IPS DF 4.7 (cell line): ENCODE measurements around the gene GALNT9.
"Not testable (repeated sequence)": the region's sequence is repeated elsewhere in the genome, so short reads cannot be mapped to it uniquely, and the experiment has no call there.

ENCODE experiments used
- DNase-seq: peaks from one replicate; pipeline ENCODE4 v3.0.0-alpha.2; 2013; ENCODE audit warnings: low spot score; ENCODE audit errors: extremely low read depth

Gene GALNT9

DNA sequence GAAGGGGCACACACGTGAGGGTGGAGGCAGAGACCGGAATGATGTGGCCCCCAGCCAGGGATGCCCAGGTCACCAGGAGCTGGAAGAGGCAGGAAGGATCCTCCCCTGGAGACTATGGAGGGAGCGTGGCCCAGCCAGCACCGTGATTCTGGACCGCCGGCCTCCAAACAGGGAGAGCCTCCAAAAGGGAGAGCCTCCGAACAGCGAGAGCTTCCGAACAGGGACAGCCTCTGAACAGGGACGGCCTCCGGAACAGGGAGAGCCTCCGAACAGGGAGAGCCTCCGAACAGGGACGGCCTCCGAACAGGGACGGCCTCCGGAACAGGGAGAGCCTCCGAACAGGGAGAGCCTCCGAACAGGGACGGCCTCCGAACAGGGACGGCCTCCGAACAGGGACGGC lies 33.8 kb downstream of the GALNT9 start:
- not testable (repeated sequence) for DNase-seq

- no peak for DNase-seq
Measured at GRCh38 chr12:132295101-132295526, 34.3 kb downstream of the GALNT9 start.

DNA sequence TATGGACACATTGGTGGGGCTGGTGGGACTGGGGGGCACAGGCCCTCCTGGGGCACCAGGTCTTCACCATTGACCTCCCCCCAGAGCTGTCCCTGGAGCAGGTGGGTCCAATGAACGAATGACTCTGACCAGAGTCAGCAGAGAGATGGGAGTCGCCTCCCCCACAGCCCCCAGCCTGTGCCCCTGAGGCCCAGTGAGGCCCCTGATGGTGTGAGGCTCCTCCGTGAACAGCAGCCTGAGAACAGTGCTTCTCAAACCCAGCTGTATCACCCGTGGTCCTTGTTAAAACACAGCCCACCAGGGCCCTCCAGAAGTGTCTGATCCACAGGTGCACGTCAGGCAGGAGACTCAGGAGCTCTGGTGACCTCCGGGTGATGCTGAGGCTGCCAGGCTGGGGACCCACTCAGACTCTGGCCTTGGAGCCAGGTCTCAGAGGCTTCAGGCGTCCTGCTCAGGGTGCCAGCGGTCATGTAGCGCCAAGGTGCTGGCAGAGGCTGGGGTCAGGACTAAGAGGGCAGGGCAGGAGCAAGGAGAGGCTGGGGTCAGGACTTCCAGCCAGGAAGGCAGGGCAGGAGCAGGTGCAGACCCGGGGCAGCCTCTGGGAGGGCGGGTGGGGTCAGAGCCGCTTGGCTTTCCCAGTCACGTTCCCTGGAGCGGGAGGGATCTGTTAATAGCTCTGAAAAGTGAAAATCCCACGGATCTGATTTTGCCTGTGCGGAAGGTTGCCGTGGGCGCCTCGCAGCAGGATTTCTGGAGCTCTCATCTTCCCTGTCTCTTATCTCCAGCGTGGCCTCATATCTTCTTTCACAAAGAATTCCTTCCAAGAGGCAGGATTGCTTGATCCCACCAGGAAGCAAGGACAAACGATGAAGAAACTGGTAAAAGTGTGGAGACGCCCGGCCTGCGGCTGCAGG lies 35.0 kb downstream of the GALNT9 start:
- DNase-seq = no peak

- DNase-seq = no peak
Measured at GRCh38 chr12:132292328-132293319, 36.8 kb downstream of the GALNT9 start.

DNA sequence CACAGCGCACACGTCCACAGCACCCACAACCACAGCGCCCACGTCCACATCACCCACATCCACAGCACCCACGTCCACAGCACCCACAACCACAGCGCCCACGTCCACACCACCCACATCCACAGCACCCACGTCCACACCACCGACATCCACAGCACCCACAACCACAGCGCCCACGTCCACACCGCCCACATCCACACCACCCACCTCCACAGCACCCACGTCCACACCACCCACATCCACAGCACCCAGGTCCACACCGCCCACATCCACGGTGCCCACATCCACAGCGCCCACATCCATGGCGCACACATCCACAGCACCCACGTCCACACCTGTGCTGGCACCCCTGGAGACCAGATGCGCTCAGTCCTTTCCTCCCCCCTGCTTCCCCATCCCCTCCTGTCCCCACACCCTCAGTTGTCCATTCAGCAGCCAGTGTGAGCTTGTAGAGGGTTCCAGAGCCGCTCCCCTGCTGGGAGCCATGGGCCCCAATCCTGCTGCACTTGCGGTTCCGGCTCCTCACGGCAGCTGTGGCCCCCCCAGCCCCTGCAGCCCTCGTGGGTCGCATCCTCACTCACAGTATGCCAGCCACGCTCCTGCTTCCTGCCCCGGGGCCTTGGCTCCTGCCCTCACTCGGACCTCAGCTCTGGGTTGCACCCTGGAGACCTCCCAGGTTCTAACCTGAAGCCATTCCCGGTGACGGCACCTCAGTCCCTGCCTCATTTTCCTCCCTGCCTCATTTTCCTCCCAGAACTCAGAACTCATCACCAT lies 37.8 kb downstream of the GALNT9 start:
- no peak for DNase-seq

DNA sequence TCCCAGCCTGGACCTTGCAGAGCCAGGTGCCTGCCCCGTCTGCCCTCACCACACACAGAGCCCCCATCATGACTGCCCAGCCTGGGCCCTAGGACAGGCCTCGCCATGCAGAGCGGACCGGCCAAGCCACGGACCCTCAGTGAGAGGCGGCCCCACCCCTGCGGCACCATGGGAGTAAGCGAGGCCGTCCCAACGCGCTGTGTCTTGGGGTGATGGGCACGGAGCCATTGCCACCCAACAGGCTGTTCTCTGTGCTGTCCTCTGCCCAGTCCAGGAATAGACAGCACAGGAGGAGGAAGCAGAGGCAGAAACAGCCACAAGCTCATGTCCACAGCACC lies 39.2 kb downstream of the GALNT9 start:
- no peak for DNase-seq

- DNase-seq = no peak
Measured at GRCh38 chr12:132289356-132290202, 39.8 kb downstream of the GALNT9 start.

GRCh38 chr12:132288516-132289215 lies 40.7 kb downstream of the GALNT9 start:
- no peak for DNase-seq

GRCh38 chr12:132287391-132288238 lies 41.8 kb downstream of the GALNT9 start:
- DNase-seq = no peak

DNA sequence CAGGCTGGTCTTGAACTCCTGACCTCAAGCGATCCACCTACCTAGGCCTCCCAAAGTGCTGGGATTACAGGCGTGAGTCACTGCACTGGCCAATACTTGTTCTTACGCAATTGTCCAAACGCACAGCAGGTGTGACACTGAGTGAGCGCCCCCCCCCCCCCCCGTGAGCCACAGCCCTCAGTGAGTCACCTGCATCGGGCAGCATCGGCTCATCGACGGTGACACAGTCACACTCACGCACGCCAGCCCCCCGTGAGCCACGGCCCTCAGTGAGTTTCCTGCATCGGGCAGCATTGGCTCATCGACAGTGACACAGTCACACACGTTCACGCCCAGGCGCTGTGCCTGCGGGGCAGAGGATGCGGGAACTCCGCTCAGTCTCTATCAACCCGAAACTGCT lies 42.5 kb downstream of the GALNT9 start:
- no peak for DNase-seq

GRCh38 chr12:132285991-132286681 lies 43.3 kb downstream of the GALNT9 start:
- DNase-seq = no peak

GRCh38 chr12:132284827-132285741 lies 44.3 kb downstream of the GALNT9 start:
- no peak for DNase-seq

- no peak for DNase-seq
Measured at GRCh38 chr12:132284071-132284826, 45.1 kb downstream of the GALNT9 start.

GRCh38 chr12:132282950-132283771 lies 46.2 kb downstream of the GALNT9 start:
- DNase-seq = no peak
